Heart left ventricle (tissue), 16 donors: Measurements from ENCODE around the gene UBE2B. TPM values are rescaled to one million over a fixed set of nuclear protein-coding genes. Genes with fewer than 3 reads are reported as not detected.
"Not testable (repeated sequence)": the region's sequence is repeated elsewhere in the genome, so short reads cannot be mapped to it uniquely, and the experiment has no call there.

Experiments
- ATAC-seq, 4 donors: fragments of 200-7000 bp; cut with Tn5 transposase; one replicate each; pipeline ENCODE4 v1.9.1; 2020 to 2022; ENCODE audit warnings: moderate library complexity in 4 of 4, mild to moderate bottlenecking in 3 of 4, moderate number of reproducible peaks in 1 of 4
- DNase-seq, 5 donors: peaks; one replicate each; pipeline ENCODE4 v3.0.0-alpha.2; 2020
- H3K27ac ChIP-seq, 12 donors: fragments of 200-600 bp; sonication (generic) in 4 of 12; one replicate each; pipeline versions ENCODE4 v1.5.0 to v1.8.0; 2016 to 2022; ENCODE audit warnings: mild to moderate bottlenecking in 2 of 12
- H3K27me3 ChIP-seq, 9 donors: fragments of 200-600 bp; sonication (generic) in 2 of 9; one replicate each; pipeline versions ENCODE4 v1.5.1 to v1.8.0; 2016 to 2022; ENCODE audit warnings: mild to moderate bottlenecking in 3 of 9
- H3K36me3 ChIP-seq, 9 donors: fragments of 200-600 bp; sonication (generic) in 2 of 9; one replicate each; pipeline versions ENCODE4 v1.5.0 to v1.8.0; 2018 to 2022; ENCODE audit warnings: mild to moderate bottlenecking in 2 of 9
- H3K4me1 ChIP-seq, 12 donors: fragments of 200-600 bp; sonication (generic) in 4 of 12; one replicate each; pipeline versions ENCODE4 v1.5.0 to v1.8.0; 2016 to 2022; ENCODE audit warnings: mild to moderate bottlenecking in 3 of 12
- H3K4me3 ChIP-seq, 12 donors: fragments of 200-600 bp; sonication (generic) in 4 of 12; one replicate each; pipeline versions ENCODE4 v1.5.0 to v1.8.0; 2017 to 2022; ENCODE audit warnings: mild to moderate bottlenecking in 9 of 12, moderate library complexity in 4 of 12
- H3K9me3 ChIP-seq, 12 donors: fragments of 200-600 bp; sonication (generic) in 4 of 12; one replicate each; pipeline versions ENCODE4 v1.5.0 to v1.8.0; 2016 to 2022; ENCODE audit warnings: mild to moderate bottlenecking in 1 of 12
- POLR2A ChIP-seq, 2 donors: fragments of 450-650 bp; IDR thresholded peaks; one replicate each; pipeline ENCODE4 v1.6.1; 2017; ENCODE audit warnings: antibody characterized with exemption in 2 of 2, mild to moderate bottlenecking in 2 of 2, moderate library complexity in 2 of 2
- WGBS, 4 donors: extraction: QIAGEN DNeasy Blood & Tissue Kit in 2 of 4; methylation state at CpG; one replicate each; pipeline versions ENCODE4 v1.1.5 to v1.1.7; 2013 to 2018; 5-methylcytosine and 5-hydroxymethylcytosine counted together
- intact Hi-C, 10 donors: fragments of 100-400 bp; cut with DNase I; formaldehyde crosslinking; loops; one replicate each; pipeline versions ENCODE4 v1.11.1 to v1.14.2; 2022
- long read RNA-seq, 3 donors: library from polyadenylated mRNA; unstranded; transcript quantifications; one replicate each; pipeline ENCODE4 v2.0.0, GENCODE V29; 2020 to 2021
- polyA plus RNA-seq, 2 donors: library from polyadenylated mRNA; stranded (reverse); fragments of 200-250 nt; gene quantifications; one replicate each; pipeline ENCODE4 v1.2.3, GENCODE V29; 2013
- total RNA-seq, 9 donors: library from RNA; depleted of rRNA in 2 of 9; stranded (reverse); fragments of >200 nt in 2 of 9; fragmentation: NEBNext Ultra II Directional in 3 of 9; extraction: Animal tissue kit (Norgen Biotek cat#: 25700) in 3 of 9; gene quantifications; one replicate each; pipeline versions ENCODE4 v1.1.0 to v1.2.4, GENCODE V29; 2016 to 2023
- TF ChIP-seq, protein P1 (sequence below), 12 donors: fragments of 200-600 bp; sonication (generic) in 4 of 12; IDR thresholded peaks; one replicate each; pipeline versions ENCODE4 v1.5.0 to v1.8.0; 2018 to 2022; ENCODE audit warnings: antibody characterized with exemption in 12 of 12, mild to moderate bottlenecking in 5 of 12
- donor health status: ischemic (EF 13 %, LVEDD 7.1; RV severe dilation, severe dysfunction).
- donor health status: healthy with polysubstance abuse.
- donor health status: DM: no; HTN: yes; CAD: no.
- donor health status: DM: no; HTN: no; CAD: no.
- donor health status: ischemic (EF 25% LVEDD 6.9; RV normal size, moderate dysfunction).
- donor health status: ischemic (EF 25% LVEDD 5.7; RV mildly dilated, moderate dysfunction).
- donor health status: healthy.
- donor health status: DM: yes; HTN: yes; CAD: no.
- donor health status: ischemic (EF 35%, LVEDD 5.7; RV mildly dilated, moderate dysfunction).
- donor health status: nonischemic (EF 11% LVEDD 7.7; RV severe dilation, severe dysfunction).
- donor health status: DM: yes; HTN: yes; CAD: no.
- donor health status: PGD.
- donor health status: ischemic (EF 29% LVEDD 5.4; RV normal size, mild dysfunction).
- donor health status: nonischemic (EF 23%, LVEDD 6.1; RV moderate dilation, normal function).

The UBE2B gene
- 100 to 1,000 TPM in 8 of 9 donors, 10 to 100 TPM in 1; 62.8 to 230 (median 188) TPM for total RNA-seq
- polyA plus RNA-seq: 100 to 1,000 TPM; 119 to 195 TPM
- long read RNA-seq, donor 1, transcript UBE2B-201 (6 exons, 2,515 nt): major isoform, 76 of 85 reads
- long read RNA-seq, donor 1, partial matches to known transcripts: 0 of 85 reads
- long read RNA-seq, donor 1, other reads (novel, unspliced or antisense): 7 of 85 reads
- long read RNA-seq, donor 2, transcript UBE2B-201 (6 exons, 2,515 nt): major isoform, 116 of 139 reads
- long read RNA-seq, donor 2, partial matches to known transcripts: 3 of 139 reads
- long read RNA-seq, donor 2, other reads (novel, unspliced or antisense): 18 of 139 reads
- long read RNA-seq, donor 3, transcript UBE2B-201 (6 exons, 2,515 nt): major isoform, 38 of 44 reads
- long read RNA-seq, donor 3, partial matches to known transcripts: 3 of 44 reads
- long read RNA-seq, donor 3, other reads (novel, unspliced or antisense): 2 of 44 reads

DNA sequence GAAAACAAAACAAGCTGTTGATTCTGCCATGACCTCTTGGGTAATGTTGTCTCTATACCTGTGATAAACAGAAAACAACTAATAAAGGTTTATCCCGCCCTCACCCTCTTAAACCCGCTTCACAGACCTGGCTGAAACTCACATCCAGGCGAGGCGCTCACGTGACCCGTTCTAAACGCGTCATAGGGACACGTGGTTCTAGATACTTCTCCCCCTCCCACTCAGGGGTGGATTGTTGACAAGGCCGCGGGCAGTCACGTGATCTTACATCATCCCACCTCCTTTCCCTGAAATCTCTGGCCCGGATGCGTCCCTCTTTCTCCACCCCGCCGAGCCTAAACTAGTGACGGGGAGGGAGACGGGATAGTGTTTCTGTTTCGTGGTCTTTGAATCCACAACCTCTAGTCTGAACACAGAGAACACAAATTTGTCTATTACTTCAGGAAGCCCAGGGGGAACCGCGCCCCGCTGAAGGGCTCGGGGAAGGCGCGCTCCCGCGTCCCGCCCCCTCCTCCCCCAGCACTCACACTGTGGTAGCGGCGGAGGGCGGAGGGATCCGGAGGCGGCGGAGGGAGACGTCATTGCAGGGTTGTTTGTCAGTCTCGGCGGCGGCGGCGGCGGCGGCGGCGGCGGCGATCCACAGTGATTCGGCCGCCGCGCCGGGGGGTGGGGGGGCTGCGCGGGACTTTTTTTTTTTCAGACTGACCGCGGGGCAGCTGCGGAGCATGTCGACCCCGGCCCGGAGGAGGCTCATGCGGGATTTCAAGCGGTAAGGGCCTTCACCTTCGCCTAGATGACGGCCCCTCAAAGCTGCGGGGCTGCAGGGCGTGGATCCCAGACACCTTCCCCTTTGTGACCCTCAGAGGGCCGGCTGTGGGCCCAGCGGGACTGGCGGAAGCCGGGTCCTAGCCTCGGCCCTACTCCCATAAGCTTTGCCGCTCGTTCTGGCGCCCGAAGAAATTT, at the start of gene UBE2B:
TSS of gene UBE2B (plus strand) at position 699 of the 963 bp plus-strand sequence. CDS start at position 726, 27 bp downstream.
- DNase-seq: peak; percentile 97 to 99 (median 99)
- peak; percentile 92 to 94 (median 92) for ATAC-seq
- TF ChIP-seq POLR2A (IDR thresholded peaks at IDR 0.05): peak in 1 of 2 donors; percentile 55
- TF ChIP-seq, protein P1, sequence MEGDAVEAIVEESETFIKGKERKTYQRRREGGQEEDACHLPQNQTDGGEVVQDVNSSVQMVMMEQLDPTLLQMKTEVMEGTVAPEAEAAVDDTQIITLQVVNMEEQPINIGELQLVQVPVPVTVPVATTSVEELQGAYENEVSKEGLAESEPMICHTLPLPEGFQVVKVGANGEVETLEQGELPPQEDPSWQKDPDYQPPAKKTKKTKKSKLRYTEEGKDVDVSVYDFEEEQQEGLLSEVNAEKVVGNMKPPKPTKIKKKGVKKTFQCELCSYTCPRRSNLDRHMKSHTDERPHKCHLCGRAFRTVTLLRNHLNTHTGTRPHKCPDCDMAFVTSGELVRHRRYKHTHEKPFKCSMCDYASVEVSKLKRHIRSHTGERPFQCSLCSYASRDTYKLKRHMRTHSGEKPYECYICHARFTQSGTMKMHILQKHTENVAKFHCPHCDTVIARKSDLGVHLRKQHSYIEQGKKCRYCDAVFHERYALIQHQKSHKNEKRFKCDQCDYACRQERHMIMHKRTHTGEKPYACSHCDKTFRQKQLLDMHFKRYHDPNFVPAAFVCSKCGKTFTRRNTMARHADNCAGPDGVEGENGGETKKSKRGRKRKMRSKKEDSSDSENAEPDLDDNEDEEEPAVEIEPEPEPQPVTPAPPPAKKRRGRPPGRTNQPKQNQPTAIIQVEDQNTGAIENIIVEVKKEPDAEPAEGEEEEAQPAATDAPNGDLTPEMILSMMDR (IDR thresholded peaks at IDR 0.05): no peak
- peak within 1 kb of the TSS; percentile 92 to 100 (median 99) for H3K27ac ChIP-seq
- peaks cover 0 to 55% (median 29%) of the 10 kb centered on the region in 12 donors for H3K4me1 ChIP-seq
- 0 to 1% (median 0%) methylated on average over 36 to 74 of the region's 74 CpGs for WGBS, 4 donors
- no peaks in the 10 kb centered on the region for H3K27me3 ChIP-seq
- peak within 1 kb of the TSS; percentile 70 to 99 (median 92) for H3K4me3 ChIP-seq
- H3K9me3 ChIP-seq: no peaks in the 10 kb centered on the region
- peaks cover 0 to 22% (median 15%) of the 10 kb centered on the region in 9 donors for H3K36me3 ChIP-seq
- intact Hi-C loops: loop anchor here in 9 of 10 donors (1.0 to 5.0 kb wide), 12 partner anchors 41 to 262 kb away; partner anchors contain the start of genes JADE2 (in 6 of the 9), CDKN2AIPNL (in 1 of the 9), PPP2CA (in 1 of the 9) and SAR1B (in 1 of the 9)

GRCh38 chr5:134327327-134327726, 44.0 kb upstream of the UBE2B start:
- H3K36me3 ChIP-seq: no peaks in the 10 kb centered on the region
- intact Hi-C loops: no loop called here
- TF ChIP-seq, protein P1 (IDR thresholded peaks at IDR 0.05): no peak
- no peaks in the 10 kb centered on the region for H3K27me3 ChIP-seq
- peaks cover 0 to 48% (median 20%) of the 10 kb centered on the region in 12 donors for H3K9me3 ChIP-seq
- no peak overlapping the region for H3K27ac ChIP-seq
- DNase-seq (no peak), ATAC-seq (no peak)
- H3K4me3 ChIP-seq: no peak overlapping the region
- H3K4me1 ChIP-seq: no peaks in the 10 kb centered on the region

DNA sequence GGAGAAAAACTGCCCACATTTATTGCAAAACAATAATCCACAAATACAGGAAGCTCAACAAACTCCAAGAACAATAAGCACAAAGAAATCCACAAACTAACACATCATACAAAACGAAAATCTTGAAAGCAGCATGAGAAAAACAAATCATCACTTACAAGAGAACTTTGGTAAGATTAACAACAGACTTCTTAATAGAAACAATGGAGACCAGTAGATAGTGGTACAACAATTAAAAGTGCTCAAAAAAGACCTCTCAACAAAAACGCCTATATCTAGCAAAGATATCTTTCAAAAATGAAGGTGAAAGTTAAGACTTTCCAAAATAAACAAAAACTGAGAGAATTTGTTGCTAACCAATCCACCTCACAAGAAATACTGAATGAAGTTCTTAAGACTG, 42.8 kb upstream of the UBE2B start:
- no peak for TF ChIP-seq POLR2A (IDR thresholded peaks at IDR 0.05)
- TF ChIP-seq, protein P1 (IDR thresholded peaks at IDR 0.05): no peak
- Histone ChIP-seq H3K4me1 (no peaks in the 10 kb centered on the region), H3K27ac (no peak overlapping the region), H3K36me3 (no peaks in the 10 kb centered on the region), H3K9me3 (peaks cover 0 to 59% (median 20%) of the 10 kb centered on the region in 12 donors), H3K27me3 (no peaks in the 10 kb centered on the region), H3K4me3 (no peak overlapping the region)
- intact Hi-C loops: no loop called here
- DNase-seq (no peak), ATAC-seq (no peak)
- WGBS, 4 donors: 71 to 76% (median 73%) methylated on average over 2 of the region's 2 CpGs

GRCh38 chr5:134336833-134337232, 34.5 kb upstream of the UBE2B start:
- H3K4me1 ChIP-seq, H3K27me3 ChIP-seq, ATAC-seq, H3K4me3 ChIP-seq, H3K27ac ChIP-seq, DNase-seq, intact Hi-C loops, H3K36me3 ChIP-seq: not testable (repeated sequence)
- H3K9me3 ChIP-seq: peaks cover 0 to 34% (median 0%) of the 10 kb centered on the region in 12 donors
- WGBS, 4 donors: 89 to 100% (median 92%) methylated on average over 2 to 6 of the region's 6 CpGs

- DNase-seq, intact Hi-C loops, H3K36me3 ChIP-seq, H3K4me3 ChIP-seq, H3K27ac ChIP-seq, H3K4me1 ChIP-seq, ATAC-seq, H3K27me3 ChIP-seq: not testable (repeated sequence)
- WGBS, 4 donors: 93 to 96% (median 94%) methylated on average over 3 of the region's 3 CpGs
- peaks cover 0 to 13% (median 0%) of the 10 kb centered on the region in 12 donors for H3K9me3 ChIP-seq
Observed at GRCh38 chr5:134343500-134343899, 27.9 kb upstream of the UBE2B start.

- Histone ChIP-seq H3K9me3 (peaks cover 0 to 11% (median 0%) of the 10 kb centered on the region in 12 donors), H3K36me3 (peaks cover 0 to 12% (median 0%) of the 10 kb centered on the region in 9 donors)
- H3K27me3 ChIP-seq, H3K4me1 ChIP-seq, H3K4me3 ChIP-seq, ATAC-seq, DNase-seq, intact Hi-C loops, H3K27ac ChIP-seq: not testable (repeated sequence)
- 83 to 90% (median 87%) methylated on average over 3 of the region's 3 CpGs for WGBS, 4 donors
Observed at GRCh38 chr5:134345476-134345875, 25.9 kb upstream of the UBE2B start.
